BJ (cell line): ENCODE measurements around the gene GKN2. TPM values are rescaled to one million over a fixed set of nuclear protein-coding genes. Genes with fewer than 3 reads are reported as not detected.

Experiments
- CTCF ChIA-PET: fragments of 350-600 bp; formaldehyde crosslinking; extraction: SDS; loops from one replicate; lab custom pipeline; 2021; ENCODE audit warnings: antibody characterized with exemption, inconsistent platforms; lab: Yijun Ruan, JAX
- POLR2A ChIA-PET: fragments of 300-600 bp; sonication (Branson Sonifier 250); formaldehyde crosslinking; extraction: SDS; loops from one replicate; lab custom pipeline; 2021; ENCODE audit warnings: antibody characterized with exemption; lab: Charles Lee
- DNase-seq: peaks from one replicate; pipeline ENCODE4 v3.0.0-alpha.2; 2011; ENCODE audit warnings: low read depth
- H3K27me3 ChIP-seq: 2 replicates; pipeline ENCODE4 v1.6.0; 2011; ENCODE audit warnings: low read length; ENCODE audit not compliant: control insufficient read depth, insufficient read depth
- H3K36me3 ChIP-seq: 2 replicates; pipeline ENCODE4 v1.5.1; 2011; ENCODE audit warnings: low read length; ENCODE audit not compliant: control insufficient read depth, insufficient read depth
- H3K4me3 ChIP-seq: 2 replicates; pipeline ENCODE4 v1.5.1; 2011; ENCODE audit warnings: low read depth, mild to moderate bottlenecking, control low read depth, low read length
- polyA plus RNA-seq: library from polyadenylated mRNA; depleted of rRNA; stranded (reverse); fragments of >200 nt; gene quantifications from 2 replicates; pipeline ENCODE4 v1.2.3, GENCODE V29; 2011
- TF ChIP-seq, protein P1 (sequence below): IDR thresholded peaks from 2 replicates; pipeline ENCODE4 v1.5.1; 2011; ENCODE audit warnings: low read depth, mild to moderate bottlenecking, control low read depth, inconsistent platforms, low read length, moderate library complexity; ENCODE audit not compliant: insufficient read depth

Gene GKN2
- polyA plus RNA-seq, 1 experiment: not detected

DNA sequence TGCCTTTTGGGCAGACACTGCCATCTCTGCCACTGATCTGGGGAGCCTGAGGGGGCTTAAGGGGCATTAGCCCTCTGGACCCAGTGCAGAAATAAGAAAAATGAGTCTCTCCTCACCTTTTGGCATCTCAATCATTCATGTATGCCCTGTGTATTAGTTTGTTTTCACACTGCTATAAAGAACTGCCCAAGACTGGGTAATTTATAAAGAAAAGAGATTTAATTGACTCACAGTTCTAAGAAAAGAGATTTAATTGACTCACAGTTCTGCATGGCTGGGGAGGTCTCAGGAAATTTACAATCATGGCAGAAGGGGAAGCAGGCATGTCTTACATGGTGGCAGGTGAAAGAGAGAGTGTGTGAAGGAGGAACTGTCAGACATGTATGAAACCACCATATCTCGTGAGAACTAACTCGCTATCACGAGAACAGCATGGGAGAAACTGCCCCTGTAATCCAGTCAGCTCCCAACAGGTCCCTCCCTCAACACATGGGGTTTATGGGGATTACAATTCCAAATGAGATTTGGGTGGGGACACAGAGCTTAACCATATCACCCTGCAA, 21.5 kb downstream of the GKN2 start:
- ChIA-PET CTCF (interaction anchor here (1.6 kb wide), 2 partner anchors 180 kb away, joined by 5 to 6 read pairs; no protein-coding TSS in a partner anchor), POLR2A (no interaction called here)
- TF ChIP-seq, protein P1, sequence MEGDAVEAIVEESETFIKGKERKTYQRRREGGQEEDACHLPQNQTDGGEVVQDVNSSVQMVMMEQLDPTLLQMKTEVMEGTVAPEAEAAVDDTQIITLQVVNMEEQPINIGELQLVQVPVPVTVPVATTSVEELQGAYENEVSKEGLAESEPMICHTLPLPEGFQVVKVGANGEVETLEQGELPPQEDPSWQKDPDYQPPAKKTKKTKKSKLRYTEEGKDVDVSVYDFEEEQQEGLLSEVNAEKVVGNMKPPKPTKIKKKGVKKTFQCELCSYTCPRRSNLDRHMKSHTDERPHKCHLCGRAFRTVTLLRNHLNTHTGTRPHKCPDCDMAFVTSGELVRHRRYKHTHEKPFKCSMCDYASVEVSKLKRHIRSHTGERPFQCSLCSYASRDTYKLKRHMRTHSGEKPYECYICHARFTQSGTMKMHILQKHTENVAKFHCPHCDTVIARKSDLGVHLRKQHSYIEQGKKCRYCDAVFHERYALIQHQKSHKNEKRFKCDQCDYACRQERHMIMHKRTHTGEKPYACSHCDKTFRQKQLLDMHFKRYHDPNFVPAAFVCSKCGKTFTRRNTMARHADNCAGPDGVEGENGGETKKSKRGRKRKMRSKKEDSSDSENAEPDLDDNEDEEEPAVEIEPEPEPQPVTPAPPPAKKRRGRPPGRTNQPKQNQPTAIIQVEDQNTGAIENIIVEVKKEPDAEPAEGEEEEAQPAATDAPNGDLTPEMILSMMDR: no peak
- peaks cover 2% of the 10 kb centered on the region for H3K27me3 ChIP-seq
- no peak for DNase-seq
- no peaks in the 10 kb centered on the region for H3K36me3 ChIP-seq
- no peak overlapping the region for H3K4me3 ChIP-seq

DNA sequence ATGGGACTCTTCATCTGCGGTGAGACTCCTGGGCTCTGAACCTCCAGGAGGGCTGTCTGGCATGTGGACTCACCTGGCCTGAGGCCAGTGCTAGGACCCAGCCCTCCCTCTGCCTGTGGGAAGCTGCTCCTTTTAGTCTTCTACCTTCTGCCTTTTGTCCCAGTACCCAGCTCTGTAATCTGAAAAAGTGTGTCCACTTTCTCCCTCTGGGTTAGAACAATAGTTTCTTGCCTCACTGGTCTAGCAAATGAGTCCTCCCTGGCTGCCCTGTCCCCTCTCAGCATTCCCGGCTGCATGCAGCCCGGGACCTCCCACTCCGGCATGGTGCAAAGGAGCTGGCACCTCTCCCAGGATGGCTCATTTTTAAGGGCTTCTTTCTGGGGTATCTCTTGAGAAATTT, 25.9 kb downstream of the GKN2 start:
- Histone ChIP-seq H3K4me3 (no peak overlapping the region), H3K36me3 (no peaks in the 10 kb centered on the region), H3K27me3 (peaks cover 2% of the 10 kb centered on the region)
- no peak for DNase-seq
- CTCF ChIA-PET: interaction anchor here (0.6 to 4.9 kb wide), 10 partner anchors 10 to 463 kb away, joined by 3 to 95 read pairs (median 6); no protein-coding TSS in a partner anchor
- TF ChIP-seq, protein P1: no peak
- POLR2A ChIA-PET: no interaction called here

DNA sequence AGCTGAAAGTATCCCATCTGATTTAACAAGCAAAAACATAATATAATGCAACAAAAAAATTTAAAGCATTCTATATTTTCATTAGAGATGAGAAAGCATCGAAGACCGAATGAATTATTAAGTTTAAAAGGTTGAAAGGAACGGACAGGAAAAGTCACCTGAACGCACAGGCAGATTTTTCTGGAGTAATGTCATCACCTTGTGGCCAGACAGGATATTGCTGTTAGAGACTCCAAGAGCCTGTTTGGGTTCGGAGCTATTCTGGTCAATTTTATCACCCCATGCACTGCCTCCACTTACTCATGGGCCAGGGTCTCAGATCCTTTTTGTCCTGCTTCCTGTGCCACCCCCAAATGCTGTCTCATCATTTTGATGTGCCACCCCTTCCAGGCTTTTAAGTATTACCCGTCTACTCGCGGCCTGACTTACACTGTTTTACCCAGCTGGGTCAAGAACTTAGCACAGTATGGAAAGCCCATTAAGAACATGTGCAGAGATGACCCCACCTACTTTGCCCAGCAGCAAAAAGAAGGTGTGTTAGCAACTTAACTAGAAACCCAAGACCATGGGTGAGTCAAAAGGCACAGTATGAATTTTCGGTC, 27.3 kb downstream of the GKN2 start:
- TF ChIP-seq, protein P1: peak; percentile 88
- H3K4me3 ChIP-seq: no peak overlapping the region
- no peak for DNase-seq
- CTCF ChIA-PET: interaction anchor here (0.5 to 4.9 kb wide), 38 partner anchors 9 to 462 kb away, joined by 3 to 95 read pairs (median 5); partner anchors contain the start of gene ARHGAP25
- POLR2A ChIA-PET: interaction anchor here (0.7 to 0.8 kb wide), 2 partner anchors 216 to 1368 kb away, joined by 3 read pairs; no protein-coding TSS in a partner anchor
- H3K27me3 ChIP-seq: peaks cover 2% of the 10 kb centered on the region
- no peaks in the 10 kb centered on the region for H3K36me3 ChIP-seq

DNA sequence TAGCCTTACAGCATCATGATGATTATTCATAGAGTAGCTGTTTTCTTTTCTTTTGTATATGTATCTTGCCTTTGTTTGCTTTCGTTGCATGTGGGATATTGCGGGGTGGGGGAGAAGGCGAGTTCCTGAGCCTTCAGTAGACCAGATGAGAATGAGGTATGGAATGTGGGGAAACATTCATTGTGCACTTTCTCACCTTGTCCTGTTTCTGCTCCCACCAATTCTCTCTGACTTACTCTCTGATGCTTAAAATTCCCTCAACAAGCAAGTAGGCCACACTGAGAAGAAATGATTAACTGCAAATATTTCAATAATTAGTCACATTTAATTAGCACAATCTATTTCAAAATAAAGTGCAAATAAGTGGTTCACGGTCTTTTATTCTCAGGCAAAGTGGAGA, 31.0 kb downstream of the GKN2 start:
- no peak for DNase-seq
- CTCF ChIA-PET: interaction anchor here (0.6 to 1.3 kb wide), 4 partner anchors 82 to 213 kb away, joined by 3 to 4 read pairs (median 3); no protein-coding TSS in a partner anchor
- no peak overlapping the region for H3K4me3 ChIP-seq

More for the DNA sequence above, 31.0 kb downstream of the GKN2 start:
- POLR2A ChIA-PET: no interaction called here
- TF ChIP-seq, protein P1: no peak
- Histone ChIP-seq H3K36me3 (no peaks in the 10 kb centered on the region), H3K27me3 (no peaks in the 10 kb centered on the region)
